Measurements from ENCODE around the gene ABI2.
A peak's percentile ranks its signal among the peaks of the same experiment; 100 is the strongest.

Gene ABI2

GRCh38 chr2:203431391-203432185 is 103.4 kb downstream of the ABI2 start:
- ATAC-seq: no peak

- ATAC-seq: no peak
Measured at GRCh38 chr2:203432811-203433210, 104.6 kb downstream of the ABI2 start.

- ATAC-seq: no peak
Measured at GRCh38 chr2:203436496-203436895, 108.3 kb downstream of the ABI2 start.

- no peak for ATAC-seq
Measured at GRCh38 chr2:203437511-203437910, 109.3 kb downstream of the ABI2 start.

GRCh38 chr2:203438528-203438927 is 110.3 kb downstream of the ABI2 start:
- no peak for ATAC-seq

GRCh38 chr2:203440671-203441070 is 112.5 kb downstream of the ABI2 start:
- no peak for ATAC-seq

- ATAC-seq: no peak
Measured at GRCh38 chr2:203441463-203441862, 113.3 kb downstream of the ABI2 start.

GRCh38 chr2:203442463-203442862 is 114.3 kb downstream of the ABI2 start:
- no peak for ATAC-seq

- no peak for ATAC-seq
Measured at GRCh38 chr2:203444738-203445137, 116.5 kb downstream of the ABI2 start.

- ATAC-seq: no peak
Measured at GRCh38 chr2:203446071-203446481, 117.9 kb downstream of the ABI2 start.

GRCh38 chr2:203446780-203447179 is 118.6 kb downstream of the ABI2 start:
- no peak for ATAC-seq

GRCh38 chr2:203450561-203450960 is 122.4 kb downstream of the ABI2 start:
- no peak for ATAC-seq

- no peak for ATAC-seq
Measured at GRCh38 chr2:203451011-203451410, 122.8 kb downstream of the ABI2 start.

GRCh38 chr2:203451689-203452088 is 123.5 kb downstream of the ABI2 start:
- ATAC-seq: no peak

- ATAC-seq: peak in 1 of 2 donors; percentile 24
Measured at GRCh38 chr2:203453858-203454451, 125.8 kb downstream of the ABI2 start.

- no peak for ATAC-seq
Measured at GRCh38 chr2:203455209-203455608, 127.0 kb downstream of the ABI2 start.

GRCh38 chr2:203461746-203462145 is 133.6 kb downstream of the ABI2 start:
- ATAC-seq: no peak

- no peak for ATAC-seq
Measured at GRCh38 chr2:203462308-203462707, 134.1 kb downstream of the ABI2 start.

- ATAC-seq: no peak
Measured at GRCh38 chr2:203463266-203463678, 135.1 kb downstream of the ABI2 start.

- no peak for ATAC-seq
Measured at GRCh38 chr2:203469546-203469945, 141.4 kb downstream of the ABI2 start.

- no peak for ATAC-seq
Measured at GRCh38 chr2:203470371-203470770, 142.2 kb downstream of the ABI2 start.

- ATAC-seq: no peak
Measured at GRCh38 chr2:203471323-203471722, 143.1 kb downstream of the ABI2 start.

GRCh38 chr2:203476881-203477280 is 148.7 kb downstream of the ABI2 start:
- no peak for ATAC-seq

- no peak for ATAC-seq
Measured at GRCh38 chr2:203480623-203481022, 152.4 kb downstream of the ABI2 start.

All from activated CD4-positive, CD25-positive, alpha-beta regulatory T cell treated with anti-CD3 and anti-CD28 coated beads, Interleukin-2, amount 50 U/mL, for 24 hours (primary cell).